K562 (cell line): Measurements from ENCODE around the gene IRF8. TPM values are rescaled to one million over a fixed set of nuclear protein-coding genes. Genes with fewer than 3 reads are reported as not detected.

Experiments used
- ATAC-seq: fragments of 200-7000 bp; cut with Tn5 transposase; 3 replicates; pipeline ENCODE4 v1.9.1; 2020; ENCODE audit warnings: moderate library complexity
- BruUV-seq: library from RNA; stranded (reverse); fragments of 400-500 nt; replicated peaks from 2 replicates; lab custom pipeline; 2021; lab: Mats Ljungman, UMichigan
- CTCF ChIA-PET: fragments of 300-600 bp; formaldehyde crosslinking; extraction: SDS; loops from one replicate; lab custom pipeline; 2021; ENCODE audit warnings: low intra/inter-chr PET ratio; lab: Yijun Ruan, JAX
- POLR2A ChIA-PET: fragments of 300-600, 350-650 bp; sonication (Branson Sonifier 250); formaldehyde crosslinking; extraction: SDS; loops from one replicate; lab custom pipeline; 2021; ENCODE audit warnings: antibody characterized with exemption, inconsistent platforms; lab: Yijun Ruan, JAX
- DNase-seq, 4 experiments: peaks; one replicate each; pipeline versions ENCODE4 v3.0.0 to v3.0.0-alpha.2; 2011 to 2018; ENCODE audit warnings: low spot score in 3 of 4, mixed read lengths in 3 of 4; ENCODE audit errors: extremely low read depth in 1 of 4
- FAIRE-seq: peaks from 2 replicates; lab custom pipeline; 2011; peaks lifted over from hg19 to GRCh38; lab: Jason Lieb, UNC
- H2AFZ ChIP-seq: 2 replicates; pipeline ENCODE4 v1.6.0; 2011; ENCODE audit warnings: low read depth, low read length, control low read depth, inconsistent platforms
- H3K27ac ChIP-seq: fragments of 200-600 bp; 3 replicates; pipeline ENCODE4 v1.8.0; 2011; ENCODE audit warnings: low read depth, mild to moderate bottlenecking, control low read depth, inconsistent platforms, low read length, moderate library complexity, mixed read lengths; ENCODE audit errors: extremely low read depth
- H3K27me3 ChIP-seq, 2 experiments: fragments of 300-600 bp in 1 of 2; 2 replicates in 1 of 2; 3 replicates in 1 of 2; pipeline versions ENCODE4 v1.6.0 to v1.8.0; 2011; ENCODE audit warnings: inconsistent platforms in 2 of 2, low read length in 2 of 2, mild to moderate bottlenecking in 1 of 2, mixed read lengths in 1 of 2, moderate library complexity in 1 of 2; ENCODE audit not compliant: control insufficient read depth in 2 of 2, insufficient read depth in 2 of 2
- H3K36me3 ChIP-seq: fragments of 300-600 bp; 3 replicates; pipeline ENCODE4 v1.8.0; 2011; ENCODE audit warnings: mild to moderate bottlenecking, low read length, inconsistent platforms; ENCODE audit not compliant: control insufficient read depth, insufficient read depth
- H3K4me1 ChIP-seq, 2 experiments: fragments of 200-600 bp in 1 of 2; replicated peaks in 1 of 2; 2 replicates in 1 of 2; 3 replicates in 1 of 2; pipeline versions ENCODE4 v1.5.1 to v1.8.0; 2011; ENCODE audit warnings: inconsistent platforms in 2 of 2, low read length in 2 of 2, mild to moderate bottlenecking in 1 of 2, mixed read lengths in 1 of 2, moderate library complexity in 1 of 2; ENCODE audit not compliant: control insufficient read depth in 2 of 2, insufficient read depth in 2 of 2
- H3K4me2 ChIP-seq: 2 replicates; pipeline ENCODE4 v1.6.1; 2011; ENCODE audit warnings: low read length, control low read depth, inconsistent platforms, mixed read lengths; ENCODE audit not compliant: insufficient read depth
- H3K4me3 ChIP-seq: fragments of 200-600 bp; sonication (generic), shearing (Covaris generic); 2 replicates; pipeline ENCODE4 v1.5.1; 2016; ENCODE audit warnings: control low read depth, inconsistent platforms
- H3K79me2 ChIP-seq: fragments of 200-600 bp; 3 replicates; pipeline ENCODE4 v1.8.0; 2011; ENCODE audit warnings: low read length, inconsistent platforms; ENCODE audit not compliant: control insufficient read depth, insufficient read depth
- H3K9ac ChIP-seq, 2 experiments: 2 replicates each; pipeline versions ENCODE4 v1.6.0 to v1.6.1; 2011; ENCODE audit warnings: low read depth in 2 of 2, low read length in 2 of 2, control low read depth in 1 of 2, inconsistent platforms in 1 of 2, mild to moderate bottlenecking in 1 of 2, mixed read lengths in 1 of 2; ENCODE audit not compliant: insufficient read depth in 1 of 2
- H3K9me1 ChIP-seq: one replicate; pipeline ENCODE4 v1.6.0; 2011; ENCODE audit warnings: inconsistent platforms, mild to moderate bottlenecking, low read length, moderate library complexity; ENCODE audit not compliant: control insufficient read depth, insufficient read depth
- H3K9me3 ChIP-seq: replicated peaks from 2 replicates; pipeline ENCODE4 v1.5.1; 2011; ENCODE audit warnings: low read depth, low read length, inconsistent platforms; ENCODE audit not compliant: control insufficient read depth, insufficient read depth
- H4K20me1 ChIP-seq: replicated peaks from 2 replicates; pipeline ENCODE4 v1.6.1; 2011; ENCODE audit warnings: low read length, inconsistent platforms, mixed read lengths; ENCODE audit not compliant: control insufficient read depth, insufficient read depth
- ATF7 ChIP-seq: fragments of 450-650 bp; IDR thresholded peaks from 2 replicates; pipeline ENCODE4 v1.7.1; 2014; ENCODE audit warnings: mild to moderate bottlenecking, moderate library complexity
- PHF20 ChIP-seq: fragments of 450-650 bp; IDR thresholded peaks from 2 replicates; pipeline ENCODE4 v1.6.1; 2018; ENCODE audit not compliant: partially characterized antibody
- SPI1 ChIP-seq: IDR thresholded peaks from 2 replicates; pipeline ENCODE4 v1.6.1; 2011; ENCODE audit warnings: low read depth, low read length, control low read depth, borderline replicate concordance
- ZNF766 ChIP-seq: fragments of 200-800 bp; sonication (Bioruptor generic); conservative IDR thresholded peaks from 2 replicates; pipeline ENCODE4 v1.6.1; 2016; ENCODE audit warnings: missing genetic modification characterization, missing compliant biosample characterization
- WGBS: fragments of 100-300 bp; shearing (Covaris generic); methylation state at CpG from one replicate; pipeline ENCODE4 v1.1.6; 2016; ENCODE audit warnings: low coverage, mixed read lengths; ENCODE audit not compliant: insufficient coverage; ENCODE audit errors: missing lambda C conversion rate; 5-methylcytosine and 5-hydroxymethylcytosine counted together
- in situ Hi-C: fragments of 300-500 bp; cut with MboI; formaldehyde crosslinking; loops from 4 replicates; pipeline ENCODE4 v1.15.0; 2018; ENCODE audit warnings: inconsistent platforms, mixed read lengths
- intact Hi-C: fragments of 100-400 bp; cut with micrococcal nuclease; formaldehyde crosslinking; loops from 2 replicates; pipeline ENCODE4 v1.14.2; 2022
- polyA plus RNA-seq, 8 experiments: library from polyadenylated mRNA; depleted of rRNA in 4 of 8; stranded (reverse) in 5 of 8; unstranded in 3 of 8; fragments of >200 nt; fragmentation: Nextera tagmentation in 2 of 8; fragmentation: Illumina TruSeq in 1 of 8; extraction: Ambion mirVana in 2 of 8; extraction: Trizol in 1 of 8; gene quantifications; 2 replicates each; pipeline versions ENCODE4 v1.2.1 to v1.2.3, GENCODE V29; 2011 to 2014; ENCODE audit warnings: inconsistent platforms in 1 of 8, missing spikeins in 1 of 8
- total RNA-seq, 7 experiments: library from RNA; depleted of rRNA in 6 of 7; stranded (reverse); fragments of >200 nt in 6 of 7; fragmentation: Illumina TruSeq in 2 of 7; extraction: Trizol in 2 of 7; gene quantifications; 2 replicates each; pipeline versions ENCODE4 v1.2.1 to v1.2.3, GENCODE V29; 2011 to 2021; ENCODE audit warnings: low replicate concordance in 1 of 7

Gene IRF8
- total and polyA plus RNA-seq, 9 of the 15 experiments (the other 6 are each of a cell fraction or from before 2014, with no cell fraction given), result 0.01 to 0.98 TPM; not detected in 7

GRCh38 chr16:85908444-85908843 is 9.5 kb downstream of the IRF8 start:
- TF ChIP-seq ZNF766 (CRISPR knock-in tag), result no peak
- no peak for TF ChIP-seq ATF7
- Histone ChIP-seq H4K20me1 (peaks cover 5% of the 10 kb centered on the region; the same call in 1 of the 2 replicates), H2AFZ (no peak overlapping the region), H3K9me1 (no peaks in the 10 kb centered on the region), H3K9ac (no peak overlapping the region), H3K79me2 (no peaks in the 10 kb centered on the region), H3K4me1 (no peaks in the 10 kb centered on the region), H3K4me3 (no peak overlapping the region), H3K27ac (no peak overlapping the region), H3K9me3 (no peaks in the 10 kb centered on the region), H3K27me3 (peaks cover 59 to 82% of the 10 kb centered on the region in 2 experiments), H3K4me2 (no peak overlapping the region), H3K36me3 (no peaks in the 10 kb centered on the region)
- in situ Hi-C loops (no loop called here), intact Hi-C loops (no loop called here)
- 0% methylated on average over 3 of the region's 3 CpGs for WGBS
- no peak for ATAC-seq
- CTCF ChIA-PET, result no interaction called here
- BruUV-seq, result no TSS peak
- DNase-seq, result no peak
- POLR2A ChIA-PET, result interaction anchor here (1.1 kb wide), 1 partner anchor 85 kb away, joined by 4 read pairs; no protein-coding TSS in a partner anchor
- FAIRE-seq, result no peak

GRCh38 chr16:85908889-85909589 is 10.1 kb downstream of the IRF8 start:
- no peak overlapping the region for H3K9ac ChIP-seq
- no peak overlapping the region for H3K4me2 ChIP-seq
- no peak for TF ChIP-seq PHF20
- peak; percentile 71 for TF ChIP-seq SPI1
- peaks cover 5% of the 10 kb centered on the region; the same call in 1 of the 2 replicates for H4K20me1 ChIP-seq
- no peaks in the 10 kb centered on the region for H3K9me1 ChIP-seq
- no peaks in the 10 kb centered on the region for H3K36me3 ChIP-seq
- WGBS, result 4% methylated on average over 10 of the region's 10 CpGs
- DNase-seq, result no peak
- ATAC-seq, result no peak
- in situ Hi-C loops, result no loop called here
- FAIRE-seq, result no peak
- H3K4me1 ChIP-seq, result no peaks in the 10 kb centered on the region
- intact Hi-C loops, result no loop called here
- H3K27me3 ChIP-seq, result peaks cover 56 to 82% of the 10 kb centered on the region in 2 experiments
- no peaks in the 10 kb centered on the region for H3K9me3 ChIP-seq
- CTCF ChIA-PET, result no interaction called here
- no TSS peak for BruUV-seq
- H3K79me2 ChIP-seq, result no peaks in the 10 kb centered on the region
- no peak overlapping the region for H3K27ac ChIP-seq
- no peak overlapping the region for H3K4me3 ChIP-seq
- no peak overlapping the region for H2AFZ ChIP-seq
- POLR2A ChIA-PET, result no interaction called here
